NCI-H446 (cell line): ENCODE measurements around the gene FUNDC2.
"Not testable (repeated sequence)": the region's sequence is repeated elsewhere in the genome, so short reads cannot be mapped to it uniquely, and the experiment has no call there.

ENCODE experiments used
- DNase-seq, 2 experiments: peaks; one replicate each; lab custom pipeline; 2025; lab: John Stamatoyannopoulos, UW

Gene FUNDC2

GRCh38 chrX:155026727-155027508 is at the start of gene FUNDC2:
FUNDC2 (plus strand) TSS chrX:155026844; CDS start chrX:155026939, 95 bp downstream.
- peak; percentile 80 to 94 for DNase-seq

- DNase-seq: no peak
Measured at GRCh38 chrX:154979629-154980028, 47.0 kb upstream of the FUNDC2 start.

- peak; percentile 8 to 65 for DNase-seq
Measured at GRCh38 chrX:154980330-154981115, 46.1 kb upstream of the FUNDC2 start.

GRCh38 chrX:154981116-154981411 is 45.6 kb upstream of the FUNDC2 start:
- no peak for DNase-seq

- peak in 1 of 2 experiments; percentile 3 for DNase-seq
Measured at GRCh38 chrX:154986826-154987575, 39.6 kb upstream of the FUNDC2 start.

- no peak for DNase-seq
Measured at GRCh38 chrX:154987940-154988339, 38.7 kb upstream of the FUNDC2 start.

- DNase-seq: no peak
Measured at GRCh38 chrX:154988719-154989118, 37.9 kb upstream of the FUNDC2 start.

GRCh38 chrX:154990496-154990895 is 36.1 kb upstream of the FUNDC2 start:
- no peak for DNase-seq

GRCh38 chrX:154991039-154991438 is 35.6 kb upstream of the FUNDC2 start:
- DNase-seq: no peak

GRCh38 chrX:154991476-154991875 is 35.2 kb upstream of the FUNDC2 start:
- no peak for DNase-seq

GRCh38 chrX:154998204-154998880 is 28.3 kb upstream of the FUNDC2 start:
- DNase-seq: no peak

GRCh38 chrX:155000841-155001240 is 25.8 kb upstream of the FUNDC2 start:
- no peak for DNase-seq

- DNase-seq: no peak
Measured at GRCh38 chrX:155001873-155002272, 24.8 kb upstream of the FUNDC2 start.

- no peak for DNase-seq
Measured at GRCh38 chrX:155005190-155005589, 21.5 kb upstream of the FUNDC2 start.

- DNase-seq: not testable (repeated sequence)
Measured at GRCh38 chrX:155006379-155006778, 20.3 kb upstream of the FUNDC2 start.

GRCh38 chrX:155006913-155007671 is 19.6 kb upstream of the FUNDC2 start:
- DNase-seq: not testable (repeated sequence)

- DNase-seq: not testable (repeated sequence)
Measured at GRCh38 chrX:155008578-155008977, 18.1 kb upstream of the FUNDC2 start.

- no peak for DNase-seq
Measured at GRCh38 chrX:155009994-155010472, 16.6 kb upstream of the FUNDC2 start.

- DNase-seq: no peak
Measured at GRCh38 chrX:155020591-155020990, 6.1 kb upstream of the FUNDC2 start.

- no peak for DNase-seq
Measured at GRCh38 chrX:155022585-155022984, 4.1 kb upstream of the FUNDC2 start, which contains the start of gene F8. F8 (minus strand) TSS chrX:155022723; CDS start chrX:155022552, 171 bp downstream.
